Measurements from ENCODE around the gene NPFFR1. TPM values are rescaled to one million over a fixed set of nuclear protein-coding genes. Genes with fewer than 3 reads are reported as not detected.

The NPFFR1 gene
- total and polyA plus RNA-seq, 7 donors = under 0.01 to 0.01 TPM; not detected in 5

DNA sequence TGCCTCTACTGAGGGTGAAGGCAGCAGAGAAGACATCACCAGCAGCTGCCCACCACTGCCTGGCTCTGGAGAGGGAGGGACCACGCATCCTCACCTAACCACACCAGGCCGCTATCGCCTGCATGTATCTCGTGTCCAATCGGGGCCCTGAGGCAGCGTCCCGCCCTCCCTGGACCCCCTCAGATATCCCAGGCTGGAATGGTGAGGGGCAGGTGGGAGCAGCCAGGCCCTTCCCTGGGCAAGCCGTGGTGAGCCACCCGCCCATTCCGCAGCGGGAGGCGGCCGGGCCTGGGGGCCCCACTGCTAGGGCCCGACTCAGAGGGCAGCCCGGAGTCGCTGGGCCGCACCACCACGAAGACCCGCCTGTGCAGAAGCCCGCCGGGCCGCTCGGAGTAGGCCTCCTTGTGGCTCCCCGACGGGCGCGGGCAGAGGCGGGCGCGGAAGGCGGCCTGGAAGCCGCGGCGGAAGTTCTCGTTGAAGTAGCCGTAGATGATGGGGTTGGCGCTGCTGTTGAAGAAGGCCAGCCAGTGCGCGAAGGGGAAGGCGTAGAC, 29.0 kb downstream of the NPFFR1 start:
- Histone ChIP-seq H3K27ac (no peak overlapping the region), H3K4me3 (peak overlapping the region; percentile 36), H3K27me3 (ENCODE audit: insufficient read depth in 3 of 3, low read length in 2 of 3) (peaks cover 0 to 39% (median 21%) of the 10 kb centered on the region in 3 donors), H3K36me3 (ENCODE audit: insufficient read depth in 1 of 2, low read depth in 1 of 2) (no peaks in the 10 kb centered on the region), H3K9me3 (no peaks in the 10 kb centered on the region), H3K4me1 (no peaks in the 10 kb centered on the region)
- intact Hi-C loops (cut with DNase I) = no loop called here
- TF ChIP-seq, protein P1, sequence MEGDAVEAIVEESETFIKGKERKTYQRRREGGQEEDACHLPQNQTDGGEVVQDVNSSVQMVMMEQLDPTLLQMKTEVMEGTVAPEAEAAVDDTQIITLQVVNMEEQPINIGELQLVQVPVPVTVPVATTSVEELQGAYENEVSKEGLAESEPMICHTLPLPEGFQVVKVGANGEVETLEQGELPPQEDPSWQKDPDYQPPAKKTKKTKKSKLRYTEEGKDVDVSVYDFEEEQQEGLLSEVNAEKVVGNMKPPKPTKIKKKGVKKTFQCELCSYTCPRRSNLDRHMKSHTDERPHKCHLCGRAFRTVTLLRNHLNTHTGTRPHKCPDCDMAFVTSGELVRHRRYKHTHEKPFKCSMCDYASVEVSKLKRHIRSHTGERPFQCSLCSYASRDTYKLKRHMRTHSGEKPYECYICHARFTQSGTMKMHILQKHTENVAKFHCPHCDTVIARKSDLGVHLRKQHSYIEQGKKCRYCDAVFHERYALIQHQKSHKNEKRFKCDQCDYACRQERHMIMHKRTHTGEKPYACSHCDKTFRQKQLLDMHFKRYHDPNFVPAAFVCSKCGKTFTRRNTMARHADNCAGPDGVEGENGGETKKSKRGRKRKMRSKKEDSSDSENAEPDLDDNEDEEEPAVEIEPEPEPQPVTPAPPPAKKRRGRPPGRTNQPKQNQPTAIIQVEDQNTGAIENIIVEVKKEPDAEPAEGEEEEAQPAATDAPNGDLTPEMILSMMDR (IDR thresholded peaks at IDR 0.05) = no peak
- WGBS, 3 donors = 41 to 54% (median 53%) methylated on average over 34 to 40 of the region's 40 CpGs
- ATAC-seq (no peak), DNase-seq (no peak)

DNA sequence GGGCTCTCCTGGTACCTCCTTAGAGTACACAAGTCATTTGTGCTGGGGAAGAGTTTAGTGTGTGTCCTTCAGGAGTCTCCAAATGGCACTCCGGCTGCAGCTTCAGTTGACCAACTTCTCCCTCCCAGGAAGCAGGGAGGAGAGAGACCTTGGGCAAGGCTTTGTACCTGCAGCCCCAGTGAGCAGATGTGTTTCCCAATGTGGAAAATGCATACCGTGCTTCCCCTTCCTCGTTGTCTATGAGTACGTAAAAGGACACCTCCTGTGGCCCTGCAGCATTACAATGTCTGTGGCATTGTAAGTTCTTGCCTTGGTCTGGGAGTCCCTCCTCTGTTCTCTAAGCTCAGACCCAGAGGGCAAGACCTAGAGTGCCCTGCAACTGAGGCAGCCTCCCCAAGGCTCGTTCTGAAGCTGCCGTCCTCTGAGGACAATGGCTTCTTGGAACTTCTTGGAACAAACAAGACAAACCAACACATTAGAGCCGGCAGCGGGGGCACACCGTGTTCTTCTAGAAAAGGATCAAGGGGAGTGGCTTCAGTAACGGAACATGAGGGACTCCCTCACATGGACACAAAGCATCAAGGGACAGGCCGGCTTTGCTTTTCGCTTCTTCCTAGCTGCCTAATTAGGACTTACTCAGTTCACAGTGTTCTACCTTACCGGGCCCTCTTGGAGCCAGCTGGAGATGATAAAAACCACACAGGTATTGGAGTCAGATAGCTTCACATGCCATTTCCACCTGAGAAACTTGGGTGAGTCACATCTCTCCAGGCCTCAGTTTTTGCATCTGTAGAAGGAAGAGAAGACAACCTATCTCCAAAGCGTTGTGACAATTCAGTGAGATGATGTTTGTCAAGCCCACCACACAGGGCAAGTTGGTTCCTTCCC, 29.7 kb downstream of the NPFFR1 start:
- intact Hi-C loops (cut with DNase I) = no loop called here
- H3K9me3 ChIP-seq = no peaks in the 10 kb centered on the region
- H3K27ac ChIP-seq = no peak overlapping the region
- no peaks in the 10 kb centered on the region for H3K4me1 ChIP-seq
- DNase-seq = no peak
- H3K36me3 ChIP-seq (ENCODE audit: insufficient read depth in 1 of 2, low read depth in 1 of 2) = no peaks in the 10 kb centered on the region
- ATAC-seq = no peak
- peaks cover 0 to 39% (median 21%) of the 10 kb centered on the region in 3 donors for H3K27me3 ChIP-seq (ENCODE audit: insufficient read depth in 3 of 3, low read length in 2 of 3)
- TF ChIP-seq, protein P1 (IDR thresholded peaks at IDR 0.05) = no peak
- no peak overlapping the region for H3K4me3 ChIP-seq
- 81 to 85% (median 84%) methylated on average over 14 of the region's 14 CpGs for WGBS, 3 donors

DNA sequence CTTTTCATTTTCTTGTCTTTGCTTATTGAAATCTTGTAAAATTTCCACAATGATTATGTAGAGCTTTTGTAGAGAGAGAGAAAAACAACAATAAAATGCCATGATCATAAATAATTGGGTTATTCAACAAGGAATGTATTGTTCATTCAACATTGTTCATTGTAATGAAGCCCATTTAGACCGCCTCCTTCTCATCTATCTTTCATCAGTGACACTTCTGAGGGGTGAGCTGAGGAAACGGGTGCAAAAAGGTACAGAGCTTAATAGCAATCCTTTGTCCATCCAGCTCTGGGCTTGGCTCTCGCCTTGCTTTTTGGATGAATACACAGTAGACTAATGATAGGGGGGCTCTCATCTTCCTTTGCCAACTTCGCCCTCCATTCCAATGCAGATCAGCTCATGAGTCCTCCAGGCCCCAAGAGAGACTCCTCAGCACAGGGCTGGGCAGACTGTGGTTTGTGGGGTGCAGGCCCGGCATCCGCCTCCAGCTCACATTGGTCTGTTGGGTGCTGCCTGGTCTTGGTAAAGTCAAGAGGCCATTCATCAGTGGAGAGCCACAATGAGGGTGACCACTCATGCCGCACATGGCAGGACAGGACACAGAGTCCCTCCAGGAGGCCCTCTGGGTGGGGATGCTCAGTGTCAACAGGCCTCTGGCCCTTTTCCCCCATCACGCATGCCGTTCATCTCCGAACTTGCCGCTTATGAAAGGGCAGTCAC, 32.7 kb downstream of the NPFFR1 start:
- no peaks in the 10 kb centered on the region for H3K4me1 ChIP-seq
- no peak overlapping the region for H3K27ac ChIP-seq
- no peak overlapping the region for H3K4me3 ChIP-seq
- 90 to 98% (median 94%) methylated on average over 11 of the region's 11 CpGs for WGBS, 3 donors
- H3K9me3 ChIP-seq = no peaks in the 10 kb centered on the region
- TF ChIP-seq, protein P1 (IDR thresholded peaks at IDR 0.05) = no peak
- DNase-seq (no peak), ATAC-seq (no peak)
- H3K27me3 ChIP-seq (ENCODE audit: insufficient read depth in 3 of 3, low read length in 2 of 3) = peaks cover 0 to 30% (median 20%) of the 10 kb centered on the region in 3 donors
- intact Hi-C loops (cut with DNase I) = no loop called here
- no peaks in the 10 kb centered on the region for H3K36me3 ChIP-seq (ENCODE audit: insufficient read depth in 1 of 2, low read depth in 1 of 2)

DNA sequence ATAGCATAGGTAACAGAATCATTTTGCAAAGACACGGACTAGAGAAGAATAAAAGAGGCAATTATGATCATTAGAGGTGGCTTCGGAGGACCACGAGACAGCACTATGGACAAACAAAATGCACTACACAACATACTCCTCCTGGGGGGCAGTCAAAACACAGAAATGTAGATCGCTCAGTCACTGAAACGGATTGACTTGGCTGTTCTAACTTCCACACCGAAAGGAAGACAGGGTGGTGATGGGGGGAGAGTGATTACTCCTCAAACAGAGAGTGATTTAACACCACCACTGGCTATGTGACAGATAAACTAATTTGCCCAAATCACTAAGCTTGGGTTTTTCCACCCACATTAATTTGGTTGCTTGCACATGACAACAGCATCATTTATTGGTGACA, 36.4 kb downstream of the NPFFR1 start:
- TF ChIP-seq, protein P1 (IDR thresholded peaks at IDR 0.05) = no peak
- peaks cover 0 to 3% (median 1%) of the 10 kb centered on the region in 3 donors for H3K27me3 ChIP-seq (ENCODE audit: insufficient read depth in 3 of 3, low read length in 2 of 3)
- 69 to 71% (median 70%) methylated on average over 6 of the region's 6 CpGs for WGBS, 3 donors
- H3K36me3 ChIP-seq (ENCODE audit: insufficient read depth in 1 of 2, low read depth in 1 of 2) = no peaks in the 10 kb centered on the region
- DNase-seq (no peak), ATAC-seq (no peak)
- H3K4me3 ChIP-seq = no peak overlapping the region
- no peaks in the 10 kb centered on the region for H3K4me1 ChIP-seq
- intact Hi-C loops (cut with DNase I) = no loop called here
- H3K9me3 ChIP-seq = no peaks in the 10 kb centered on the region
- H3K27ac ChIP-seq = no peak overlapping the region

Data from psoas muscle (tissue), 8 donors.